NCI-H526 (cell line): Measurements from ENCODE around the gene PEX5L.
"Not testable (repeated sequence)": the region's sequence is repeated elsewhere in the genome, so short reads cannot be mapped to it uniquely, and the experiment has no call there.

Experiments
- DNase-seq, 2 experiments: peaks; one replicate each; lab custom pipeline; 2025; lab: John Stamatoyannopoulos, UW

The PEX5L gene

GRCh38 chr3:180036671-180037455 lies at the start of gene PEX5L:
TSS of gene PEX5L (minus strand) at chr3:180036937. CDS start at chr3:180036599, 338 bp downstream.
- DNase-seq = peak; percentile 71 to 92

GRCh38 chr3:180085122-180085710 lies 48.5 kb upstream of the PEX5L start:
- peak; percentile 14 to 65 for DNase-seq

GRCh38 chr3:180082699-180083098 lies 46.0 kb upstream of the PEX5L start:
- no peak for DNase-seq

GRCh38 chr3:180078592-180078991 lies 41.9 kb upstream of the PEX5L start:
- DNase-seq = no peak

DNA sequence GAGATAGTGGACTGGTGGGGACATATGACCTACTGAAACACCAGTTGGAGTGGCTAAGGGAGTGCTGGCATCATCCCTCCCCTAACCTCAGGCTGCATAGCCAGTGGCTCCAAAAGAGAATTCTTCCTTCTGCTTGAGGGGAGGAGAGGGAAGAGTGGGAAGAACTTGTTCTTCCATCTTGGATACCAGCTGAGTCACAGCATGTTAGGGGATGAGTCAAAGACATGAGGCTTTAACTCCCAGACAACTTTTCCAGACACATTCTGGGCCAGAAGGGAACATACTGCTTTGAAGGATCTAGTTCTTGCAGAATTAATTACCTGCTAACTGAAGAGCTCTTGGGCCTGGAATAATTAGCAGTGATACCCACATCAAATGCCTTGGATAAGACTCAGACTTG lies 36.8 kb upstream of the PEX5L start:
- no peak for DNase-seq

DNA sequence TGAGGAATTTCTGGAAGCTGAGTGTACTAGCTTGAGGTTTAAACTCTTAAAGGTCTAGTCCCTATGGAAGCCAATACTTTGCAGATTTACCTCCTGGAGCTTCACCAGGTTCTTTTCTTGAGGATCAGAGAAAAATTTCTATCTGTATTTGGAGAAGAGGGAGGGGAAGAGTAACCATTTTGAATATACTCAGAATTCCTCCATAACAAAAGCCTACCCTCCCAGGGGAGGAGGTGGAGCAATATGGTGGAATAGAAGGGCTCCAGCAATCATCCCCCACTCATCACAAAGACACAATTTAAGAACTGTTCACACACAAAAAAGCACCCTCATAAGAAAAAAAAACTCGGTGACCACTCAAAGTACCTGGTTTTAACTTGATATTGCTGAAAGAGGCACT lies 36.0 kb upstream of the PEX5L start:
- no peak for DNase-seq

DNA sequence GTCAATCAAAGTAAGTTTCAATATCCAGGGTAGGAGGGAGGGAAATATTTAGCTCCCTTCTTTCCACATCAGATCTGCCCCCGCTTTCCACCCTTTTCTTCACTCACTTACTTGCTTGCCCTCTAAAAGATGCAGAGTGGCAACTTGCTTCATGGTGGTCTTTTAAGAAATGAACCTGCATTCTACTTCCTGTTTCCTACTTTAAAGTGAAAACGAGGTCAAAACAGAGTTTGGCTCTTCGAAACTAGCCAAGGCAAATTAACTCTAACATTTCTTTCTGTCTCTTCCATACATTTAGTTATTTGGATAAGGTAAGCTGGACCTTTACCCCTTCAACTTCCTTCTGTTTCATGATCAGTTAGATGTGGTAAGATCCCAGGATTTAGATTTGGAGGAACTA lies 34.2 kb upstream of the PEX5L start:
- no peak for DNase-seq

- DNase-seq = no peak
Observed at GRCh38 chr3:180068023-180068422, 31.3 kb upstream of the PEX5L start.

- DNase-seq = no peak
Observed at GRCh38 chr3:180066598-180066997, 29.9 kb upstream of the PEX5L start.

DNA sequence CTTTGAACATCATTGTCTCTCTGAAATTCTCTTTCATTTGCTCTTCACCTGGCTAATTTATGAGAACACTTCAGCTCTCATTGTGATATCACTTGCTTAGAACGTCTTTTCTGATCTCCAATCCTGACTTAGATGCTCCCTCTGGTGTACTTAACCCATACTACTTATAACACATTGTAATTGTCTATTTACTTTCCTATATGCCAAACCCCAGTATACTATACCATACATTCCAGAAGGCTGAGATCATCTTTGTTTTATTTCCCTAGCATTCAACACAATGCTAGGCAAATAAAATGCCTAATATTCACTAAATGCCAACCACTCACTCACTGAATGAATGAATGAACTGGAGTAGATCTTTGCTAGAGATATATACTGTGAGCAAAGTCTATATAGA lies 27.0 kb upstream of the PEX5L start:
- DNase-seq = no peak

- DNase-seq = no peak
Observed at GRCh38 chr3:180062771-180063170, 26.0 kb upstream of the PEX5L start.

GRCh38 chr3:180059356-180059755 lies 22.6 kb upstream of the PEX5L start:
- DNase-seq = no peak

DNA sequence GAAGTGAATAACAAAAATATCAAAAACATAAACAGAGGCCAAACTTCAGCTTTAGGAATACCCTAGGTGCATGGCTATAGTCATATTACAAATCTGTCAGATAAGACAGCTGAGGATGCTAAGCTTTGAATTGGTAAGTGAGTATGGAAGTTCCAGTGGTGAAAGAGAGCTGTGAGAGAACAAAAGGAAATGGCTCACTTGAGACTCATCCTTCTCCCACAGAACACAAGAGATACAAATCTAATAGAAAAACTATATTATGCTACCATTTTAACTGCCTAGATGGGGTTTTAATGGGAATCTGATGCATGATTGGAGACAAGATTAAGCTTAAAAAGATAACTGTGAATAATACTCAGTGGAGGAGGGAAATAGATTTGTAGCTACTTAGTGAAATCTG lies 21.5 kb upstream of the PEX5L start:
- no peak for DNase-seq

DNA sequence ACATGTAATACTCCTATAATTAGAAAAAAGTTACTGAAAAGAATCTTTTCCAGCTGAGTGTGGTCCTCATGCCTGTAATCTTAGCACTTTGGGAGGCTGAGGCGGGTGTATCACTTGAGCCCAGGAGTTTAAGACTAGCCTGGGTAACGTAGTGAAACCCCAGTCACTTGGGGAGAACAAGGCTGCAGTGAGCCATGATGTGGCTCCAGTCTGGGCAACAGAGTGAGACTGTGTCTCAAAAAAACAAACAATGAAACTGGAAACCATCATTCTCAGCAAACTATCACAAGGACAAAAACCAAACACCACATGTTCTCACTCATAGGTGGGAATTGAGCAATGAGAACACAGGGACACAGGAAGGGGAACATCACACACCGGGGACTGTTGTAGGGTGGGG lies 18.9 kb upstream of the PEX5L start:
- DNase-seq = not testable (repeated sequence)

GRCh38 chr3:180049391-180049790 lies 12.7 kb upstream of the PEX5L start:
- DNase-seq = no peak

GRCh38 chr3:180048840-180049239 lies 12.1 kb upstream of the PEX5L start:
- DNase-seq = no peak

DNA sequence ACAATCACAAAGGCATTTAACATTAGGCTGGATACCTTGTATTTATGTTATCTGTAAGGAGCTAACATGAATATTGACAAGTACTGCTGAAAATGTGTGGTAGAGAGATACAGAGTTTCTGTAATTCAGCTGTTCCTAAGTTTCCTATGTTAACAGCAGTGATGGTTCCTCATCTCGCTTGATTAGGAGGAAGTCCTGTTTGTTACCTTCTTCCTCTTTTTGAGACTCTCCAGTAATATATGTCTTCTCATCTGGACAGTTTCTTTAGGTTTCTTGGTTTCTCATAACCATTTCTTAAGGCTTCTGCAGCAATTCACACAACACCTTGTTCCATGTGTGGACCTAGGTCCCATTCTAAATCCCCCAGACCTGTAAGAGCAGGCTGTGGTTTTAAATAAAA lies 11.4 kb upstream of the PEX5L start:
- DNase-seq = no peak

DNA sequence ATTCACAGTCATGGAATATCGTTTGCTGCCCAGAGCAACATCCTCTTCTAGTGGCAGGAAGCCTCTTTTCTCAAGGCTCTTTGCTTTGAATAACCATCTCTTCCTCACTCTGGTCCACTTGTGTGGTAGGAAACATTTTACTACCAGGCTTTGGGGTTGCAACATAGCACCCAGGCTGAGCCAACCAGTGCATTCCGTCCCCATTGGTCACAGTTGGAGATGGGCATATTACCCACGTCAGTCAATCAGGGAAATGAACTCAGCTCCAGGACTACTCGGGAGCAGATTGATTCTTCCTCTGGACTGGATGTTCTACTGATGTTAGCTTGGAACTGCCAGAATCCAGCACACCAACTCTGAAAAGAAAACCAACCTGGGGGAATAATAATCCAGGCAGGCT lies 4.2 kb upstream of the PEX5L start:
- DNase-seq = no peak

GRCh38 chr3:180036092-180036670 lies 556 bp downstream of the PEX5L start:
- DNase-seq = peak; percentile 17 to 48

GRCh38 chr3:180026997-180027396 lies 9.7 kb downstream of the PEX5L start:
- no peak for DNase-seq

- DNase-seq = no peak
Observed at GRCh38 chr3:180018543-180018942, 18.2 kb downstream of the PEX5L start.

- DNase-seq = no peak
Observed at GRCh38 chr3:180017846-180018245, 18.9 kb downstream of the PEX5L start.

DNA sequence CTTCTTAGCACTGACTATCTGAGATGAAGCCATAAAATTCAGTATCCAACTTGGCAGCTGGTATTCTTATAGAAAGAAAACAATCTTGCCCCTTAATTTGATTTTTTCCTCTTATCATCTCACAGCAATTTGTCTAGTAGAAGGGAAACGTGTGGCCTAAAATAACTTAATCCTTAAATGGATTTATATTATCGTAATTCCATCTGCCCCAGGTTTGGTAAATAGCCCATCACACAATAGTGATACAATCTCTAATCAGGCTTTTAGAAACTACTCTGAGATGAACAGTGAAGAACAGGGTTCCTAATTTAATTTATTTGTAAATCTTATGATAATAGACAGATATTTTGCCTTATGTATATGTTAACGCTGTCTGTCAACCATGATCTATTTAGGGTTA lies 24.8 kb downstream of the PEX5L start:
- DNase-seq = no peak
